IPS-18c (cell line): ENCODE results near the gene ARFGEF3.

Experiments used
- H3K4me3 ChIP-seq: 2 replicates; pipeline ENCODE4 v1.7.0; 2013; ENCODE audit warnings: low read depth, mild to moderate bottlenecking, low read length, moderate library complexity; ENCODE audit not compliant: insufficient read depth
- H3K9me3 ChIP-seq: one replicate; pipeline ENCODE4 v1.6.1; 2013; ENCODE audit warnings: mild to moderate bottlenecking, low read length, moderate library complexity; ENCODE audit not compliant: control insufficient read depth, insufficient read depth

The ARFGEF3 gene

GRCh38 chr6:138297761-138298298, 136.1 kb downstream of the ARFGEF3 start:
- no peaks in the 10 kb centered on the region for H3K9me3 ChIP-seq

GRCh38 chr6:138300469-138300868, 138.7 kb downstream of the ARFGEF3 start:
- H3K4me3 ChIP-seq = no peak overlapping the region
- H3K9me3 ChIP-seq = no peaks in the 10 kb centered on the region

More at GRCh38 chr6:138297761-138298298, 136.1 kb downstream of the ARFGEF3 start:
- H3K4me3 ChIP-seq = no peak overlapping the region

GRCh38 chr6:138302554-138302953, 140.8 kb downstream of the ARFGEF3 start:
- Histone ChIP-seq H3K4me3 (no peak overlapping the region), H3K9me3 (no peaks in the 10 kb centered on the region)

- H3K9me3 ChIP-seq = no peaks in the 10 kb centered on the region
- H3K4me3 ChIP-seq = no peak overlapping the region
Observed at GRCh38 chr6:138307352-138307751, 145.6 kb downstream of the ARFGEF3 start.

- no peaks in the 10 kb centered on the region for H3K9me3 ChIP-seq
- H3K4me3 ChIP-seq = no peak overlapping the region; the same call in 1 of the 2 replicates
Observed at GRCh38 chr6:138307816-138308730, 146.3 kb downstream of the ARFGEF3 start.

GRCh38 chr6:138308731-138309110, 147.0 kb downstream of the ARFGEF3 start:
- H3K4me3 ChIP-seq = no peak overlapping the region

GRCh38 chr6:138309695-138310094, 148.0 kb downstream of the ARFGEF3 start:
- no peak overlapping the region for H3K4me3 ChIP-seq
- H3K9me3 ChIP-seq = no peaks in the 10 kb centered on the region

More at GRCh38 chr6:138308731-138309110, 147.0 kb downstream of the ARFGEF3 start:
- H3K9me3 ChIP-seq = no peaks in the 10 kb centered on the region

GRCh38 chr6:138310294-138310693, 148.6 kb downstream of the ARFGEF3 start:
- H3K9me3 ChIP-seq = no peaks in the 10 kb centered on the region
- H3K4me3 ChIP-seq = no peak overlapping the region

GRCh38 chr6:138310821-138311220, 149.1 kb downstream of the ARFGEF3 start:
- no peak overlapping the region for H3K4me3 ChIP-seq
- H3K9me3 ChIP-seq = no peaks in the 10 kb centered on the region

GRCh38 chr6:138311268-138311667, 149.5 kb downstream of the ARFGEF3 start:
- Histone ChIP-seq H3K9me3 (no peaks in the 10 kb centered on the region), H3K4me3 (no peak overlapping the region)

GRCh38 chr6:138318741-138319375, 157.1 kb downstream of the ARFGEF3 start:
- H3K4me3 ChIP-seq = no peak overlapping the region

GRCh38 chr6:138321934-138322333, 160.2 kb downstream of the ARFGEF3 start:
- Histone ChIP-seq H3K4me3 (no peak overlapping the region), H3K9me3 (no peaks in the 10 kb centered on the region)

More at GRCh38 chr6:138318741-138319375, 157.1 kb downstream of the ARFGEF3 start:
- H3K9me3 ChIP-seq = no peaks in the 10 kb centered on the region

- H3K9me3 ChIP-seq = no peaks in the 10 kb centered on the region
Observed at GRCh38 chr6:138323821-138324220, 162.1 kb downstream of the ARFGEF3 start.

GRCh38 chr6:138328210-138328609, 166.5 kb downstream of the ARFGEF3 start:
- Histone ChIP-seq H3K4me3 (no peak overlapping the region), H3K9me3 (no peaks in the 10 kb centered on the region)

More at GRCh38 chr6:138323821-138324220, 162.1 kb downstream of the ARFGEF3 start:
- H3K4me3 ChIP-seq = no peak overlapping the region

GRCh38 chr6:138330763-138331162, 169.0 kb downstream of the ARFGEF3 start:
- H3K9me3 ChIP-seq = no peaks in the 10 kb centered on the region
- H3K4me3 ChIP-seq = no peak overlapping the region

- no peaks in the 10 kb centered on the region for H3K9me3 ChIP-seq
- no peak overlapping the region for H3K4me3 ChIP-seq
Observed at GRCh38 chr6:138331444-138331843, 169.7 kb downstream of the ARFGEF3 start.

GRCh38 chr6:138331984-138332383, 170.2 kb downstream of the ARFGEF3 start:
- Histone ChIP-seq H3K4me3 (no peak overlapping the region), H3K9me3 (no peaks in the 10 kb centered on the region)

GRCh38 chr6:138334000-138334399, 172.3 kb downstream of the ARFGEF3 start:
- H3K4me3 ChIP-seq = no peak overlapping the region
- no peaks in the 10 kb centered on the region for H3K9me3 ChIP-seq
